Measurements from ENCODE around the gene RABGGTA.

DNA sequence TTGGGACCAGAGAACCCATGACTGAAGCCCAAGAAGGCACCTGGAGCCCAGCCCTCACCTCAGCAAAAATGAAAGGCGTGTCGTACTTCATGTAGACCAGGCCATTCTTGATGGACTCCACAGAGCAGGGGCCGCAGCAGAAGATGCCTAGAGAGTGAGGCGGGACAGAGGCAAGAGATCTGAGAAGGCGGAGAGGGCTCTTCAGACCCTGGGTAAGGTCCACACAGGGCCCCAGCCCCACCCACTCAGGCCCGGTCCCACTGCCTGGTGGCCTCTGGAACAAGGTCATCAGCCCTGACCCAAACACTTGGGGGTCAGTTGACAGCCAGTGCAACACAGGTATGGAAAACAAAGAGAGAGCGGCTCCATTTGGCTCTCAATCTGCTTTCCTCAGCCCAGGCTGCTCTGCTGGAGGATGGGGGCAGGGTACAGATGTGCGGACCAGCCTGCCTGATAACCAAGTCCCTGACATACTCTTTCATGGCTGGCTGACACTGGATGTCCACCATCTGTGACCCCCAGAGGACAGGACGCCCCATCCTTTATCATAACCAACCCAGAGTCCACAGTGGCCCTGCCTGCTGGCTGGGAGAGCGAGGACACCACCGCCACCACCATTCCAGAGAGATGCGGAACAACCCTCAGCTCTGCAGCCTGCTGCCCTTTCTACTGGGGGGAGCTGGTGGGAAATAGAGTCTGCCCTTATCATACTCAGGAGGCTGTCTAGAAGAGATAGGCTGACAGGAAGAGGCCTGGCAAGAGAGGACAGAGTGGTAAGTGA lies 15.3 kb downstream of the RABGGTA start:
- TF ChIP-seq, protein P1, sequence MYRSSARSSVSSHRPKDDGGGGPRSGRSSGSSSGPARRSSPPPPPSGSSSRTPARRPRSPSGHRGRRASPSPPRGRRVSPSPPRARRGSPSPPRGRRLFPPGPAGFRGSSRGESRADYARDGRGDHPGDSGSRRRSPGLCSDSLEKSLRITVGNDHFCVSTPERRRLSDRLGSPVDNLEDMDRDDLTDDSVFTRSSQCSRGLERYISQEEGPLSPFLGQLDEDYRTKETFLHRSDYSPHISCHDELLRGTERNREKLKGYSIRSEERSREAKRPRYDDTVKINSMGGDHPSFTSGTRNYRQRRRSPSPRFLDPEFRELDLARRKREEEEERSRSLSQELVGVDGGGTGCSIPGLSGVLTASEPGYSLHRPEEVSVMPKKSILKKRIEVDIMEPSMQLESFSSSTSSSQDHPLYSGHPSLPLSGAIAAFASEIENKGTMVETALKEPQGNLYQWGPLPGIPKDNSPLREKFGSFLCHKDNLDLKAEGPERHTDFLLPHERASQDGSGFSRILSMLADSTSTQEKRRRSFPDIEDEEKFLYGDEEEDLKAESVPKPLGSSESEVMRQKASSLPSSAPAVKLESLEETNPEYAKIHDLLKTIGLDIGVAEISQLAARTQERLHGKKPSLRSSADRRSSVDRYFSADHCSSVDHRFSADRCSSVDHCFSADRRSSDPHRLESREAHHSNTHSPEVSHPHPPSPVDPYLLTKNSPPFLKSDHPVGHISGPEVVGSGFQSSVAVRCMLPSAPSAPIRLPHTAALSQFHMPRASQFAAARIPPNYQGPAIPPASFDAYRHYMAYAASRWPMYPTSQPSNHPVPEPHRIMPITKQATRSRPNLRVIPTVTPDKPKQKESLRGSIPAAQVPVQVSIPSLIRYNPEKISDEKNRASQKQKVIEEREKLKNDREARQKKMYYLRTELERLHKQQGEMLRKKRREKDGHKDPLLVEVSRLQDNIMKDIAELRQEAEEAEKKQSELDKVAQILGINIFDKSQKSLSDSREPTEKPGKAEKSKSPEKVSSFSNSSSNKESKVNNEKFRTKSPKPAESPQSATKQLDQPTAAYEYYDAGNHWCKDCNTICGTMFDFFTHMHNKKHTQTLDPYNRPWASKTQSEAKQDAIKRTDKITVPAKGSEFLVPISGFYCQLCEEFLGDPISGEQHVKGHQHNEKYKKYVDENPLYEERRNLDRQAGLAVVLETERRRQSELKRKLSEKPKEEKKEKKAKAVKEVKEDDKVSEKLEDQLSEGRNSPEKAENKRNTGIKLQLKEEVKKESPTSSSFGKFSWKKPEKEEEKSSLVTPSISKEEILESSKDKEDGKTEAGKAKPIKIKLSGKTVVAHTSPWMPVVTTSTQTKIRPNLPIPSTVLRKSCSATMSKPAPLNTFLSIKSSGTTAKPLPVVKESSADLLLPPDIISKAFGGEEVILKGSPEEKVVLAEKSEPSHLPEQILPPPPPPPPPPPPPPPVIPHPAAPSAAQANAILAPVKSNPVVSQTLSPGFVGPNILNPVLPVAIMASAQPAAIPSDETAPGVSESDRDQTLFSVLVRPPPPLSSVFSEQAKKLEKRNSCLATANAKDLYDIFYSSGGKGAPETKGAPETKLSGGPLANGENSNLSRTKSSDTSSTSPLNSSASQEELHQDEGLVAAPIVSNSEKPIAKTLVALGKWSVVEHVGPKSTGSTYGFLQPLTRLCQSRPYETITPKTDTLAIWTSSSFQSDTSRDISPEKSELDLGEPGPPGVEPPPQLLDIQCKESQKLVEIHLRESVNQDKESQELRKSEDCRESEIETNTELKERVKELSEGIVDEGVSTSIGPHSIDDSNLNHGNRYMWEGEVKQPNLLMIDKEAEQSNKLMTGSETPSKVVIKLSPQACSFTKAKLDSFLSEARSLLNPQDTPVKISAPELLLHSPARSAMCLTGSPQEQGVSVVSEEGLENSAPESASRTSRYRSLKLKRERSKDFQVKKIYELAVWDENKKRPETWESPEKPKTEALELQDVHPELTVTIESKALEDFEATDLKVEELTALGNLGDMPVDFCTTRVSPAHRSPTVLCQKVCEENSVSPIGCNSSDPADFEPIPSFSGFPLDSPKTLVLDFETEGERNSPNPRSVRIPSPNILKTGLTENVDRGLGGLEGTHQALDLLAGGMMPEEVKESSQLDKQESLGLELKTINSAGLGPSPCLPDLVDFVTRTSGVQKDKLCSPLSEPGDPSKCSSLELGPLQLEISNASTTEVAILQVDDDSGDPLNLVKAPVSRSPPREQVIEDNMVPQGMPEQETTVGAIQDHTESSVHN (IDR thresholded peaks at IDR 0.05; ENCODE audit: borderline replicate concordance in 1 of 2, low read depth in 1 of 2): no peak
- TF ChIP-seq ZNF12 (CRISPR knock-in tag; IDR thresholded peaks at IDR 0.05) (no peak), REST (IDR thresholded peaks at IDR 0.05; ENCODE audit: borderline replicate concordance) (peak; percentile 32; the same call in 1 of the 2 replicates), REST (CRISPR knock-in tag; IDR thresholded peaks at IDR 0.05; ENCODE audit: low read depth) (no peak), KDM1A (IDR thresholded peaks at IDR 0.05) (peak; percentile 84 to 86), BHLHE40 (IDR thresholded peaks at IDR 0.05; ENCODE audit: low read length) (peak; percentile 17; the same call in 1 of the 2 replicates), ZC3H11A (IDR thresholded peaks at IDR 0.05; ENCODE audit: low read depth, low read length) (no peak), RBM15 (IDR thresholded peaks at IDR 0.05; ENCODE audit: insufficient read depth, low read length) (no peak), ZNF354B (CRISPR knock-in tag; IDR thresholded peaks at IDR 0.05) (no peak)
- TF ChIP-seq, protein P2, sequence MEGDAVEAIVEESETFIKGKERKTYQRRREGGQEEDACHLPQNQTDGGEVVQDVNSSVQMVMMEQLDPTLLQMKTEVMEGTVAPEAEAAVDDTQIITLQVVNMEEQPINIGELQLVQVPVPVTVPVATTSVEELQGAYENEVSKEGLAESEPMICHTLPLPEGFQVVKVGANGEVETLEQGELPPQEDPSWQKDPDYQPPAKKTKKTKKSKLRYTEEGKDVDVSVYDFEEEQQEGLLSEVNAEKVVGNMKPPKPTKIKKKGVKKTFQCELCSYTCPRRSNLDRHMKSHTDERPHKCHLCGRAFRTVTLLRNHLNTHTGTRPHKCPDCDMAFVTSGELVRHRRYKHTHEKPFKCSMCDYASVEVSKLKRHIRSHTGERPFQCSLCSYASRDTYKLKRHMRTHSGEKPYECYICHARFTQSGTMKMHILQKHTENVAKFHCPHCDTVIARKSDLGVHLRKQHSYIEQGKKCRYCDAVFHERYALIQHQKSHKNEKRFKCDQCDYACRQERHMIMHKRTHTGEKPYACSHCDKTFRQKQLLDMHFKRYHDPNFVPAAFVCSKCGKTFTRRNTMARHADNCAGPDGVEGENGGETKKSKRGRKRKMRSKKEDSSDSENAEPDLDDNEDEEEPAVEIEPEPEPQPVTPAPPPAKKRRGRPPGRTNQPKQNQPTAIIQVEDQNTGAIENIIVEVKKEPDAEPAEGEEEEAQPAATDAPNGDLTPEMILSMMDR (IDR thresholded peaks at IDR 0.05 in 2 of 3, conservative IDR thresholded peaks at IDR 0.05 in 1 of 3; ENCODE audit: insufficient read depth in 2 of 3, low read depth in 1 of 3, low read length in 3 of 3): no peak

All from K562 (cell line).